PC-3 (cell line): ENCODE measurements around the gene ADGRV1.

ENCODE experiments used
- EZH2phosphoT487 ChIP-seq: fragments of 300-600 bp; sonication (generic); IDR thresholded peaks from 2 replicates; pipeline ENCODE4 v1.6.1; 2018; ENCODE audit warnings: mild to moderate bottlenecking, antibody characterized with exemption, low read length, borderline replicate concordance
- TF ChIP-seq, protein P1 (sequence below): fragments of 300-600 bp; sonication (generic); conservative IDR thresholded peaks from 2 replicates; pipeline ENCODE4 v1.5.1; 2017; ENCODE audit warnings: antibody characterized with exemption, low read depth, mild to moderate bottlenecking, low read length

DNA sequence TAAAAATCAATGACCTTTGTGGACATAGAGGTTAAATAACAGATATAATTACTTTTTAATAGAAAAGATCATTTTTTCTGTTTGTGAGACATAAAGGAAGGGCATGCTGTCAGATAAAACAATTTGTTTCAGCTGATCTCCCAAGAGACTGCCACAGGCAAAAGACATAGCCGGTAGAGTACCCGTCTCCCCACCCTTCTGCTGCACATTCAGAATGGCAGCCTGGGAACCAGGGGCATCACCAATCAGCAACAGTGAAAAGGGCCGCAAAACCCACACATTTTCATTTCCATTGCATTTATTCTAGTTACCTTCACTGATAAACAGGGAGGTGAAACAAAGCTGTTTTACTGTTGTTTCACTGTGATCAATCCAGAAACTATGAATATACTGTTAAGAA is 466.9 kb downstream of the ADGRV1 start:
- TF ChIP-seq, protein P1, sequence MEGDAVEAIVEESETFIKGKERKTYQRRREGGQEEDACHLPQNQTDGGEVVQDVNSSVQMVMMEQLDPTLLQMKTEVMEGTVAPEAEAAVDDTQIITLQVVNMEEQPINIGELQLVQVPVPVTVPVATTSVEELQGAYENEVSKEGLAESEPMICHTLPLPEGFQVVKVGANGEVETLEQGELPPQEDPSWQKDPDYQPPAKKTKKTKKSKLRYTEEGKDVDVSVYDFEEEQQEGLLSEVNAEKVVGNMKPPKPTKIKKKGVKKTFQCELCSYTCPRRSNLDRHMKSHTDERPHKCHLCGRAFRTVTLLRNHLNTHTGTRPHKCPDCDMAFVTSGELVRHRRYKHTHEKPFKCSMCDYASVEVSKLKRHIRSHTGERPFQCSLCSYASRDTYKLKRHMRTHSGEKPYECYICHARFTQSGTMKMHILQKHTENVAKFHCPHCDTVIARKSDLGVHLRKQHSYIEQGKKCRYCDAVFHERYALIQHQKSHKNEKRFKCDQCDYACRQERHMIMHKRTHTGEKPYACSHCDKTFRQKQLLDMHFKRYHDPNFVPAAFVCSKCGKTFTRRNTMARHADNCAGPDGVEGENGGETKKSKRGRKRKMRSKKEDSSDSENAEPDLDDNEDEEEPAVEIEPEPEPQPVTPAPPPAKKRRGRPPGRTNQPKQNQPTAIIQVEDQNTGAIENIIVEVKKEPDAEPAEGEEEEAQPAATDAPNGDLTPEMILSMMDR, result no peak
- TF ChIP-seq EZH2phosphoT487, result no peak
